GM21619 (cell line): ENCODE data around the gene NRTN.
"Not testable (repeated sequence)": the region's sequence is repeated elsewhere in the genome, so short reads cannot be mapped to it uniquely, and the experiment has no call there.

ENCODE experiments used
- ATAC-seq: cut with Tn5 transposase; IDR thresholded peaks from one replicate; pipeline ENCODE4 v1.9.1; 2021; ENCODE audit not compliant: unreplicated experiment

Gene NRTN, protein sequence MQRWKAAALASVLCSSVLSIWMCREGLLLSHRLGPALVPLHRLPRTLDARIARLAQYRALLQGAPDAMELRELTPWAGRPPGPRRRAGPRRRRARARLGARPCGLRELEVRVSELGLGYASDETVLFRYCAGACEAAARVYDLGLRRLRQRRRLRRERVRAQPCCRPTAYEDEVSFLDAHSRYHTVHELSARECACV

DNA sequence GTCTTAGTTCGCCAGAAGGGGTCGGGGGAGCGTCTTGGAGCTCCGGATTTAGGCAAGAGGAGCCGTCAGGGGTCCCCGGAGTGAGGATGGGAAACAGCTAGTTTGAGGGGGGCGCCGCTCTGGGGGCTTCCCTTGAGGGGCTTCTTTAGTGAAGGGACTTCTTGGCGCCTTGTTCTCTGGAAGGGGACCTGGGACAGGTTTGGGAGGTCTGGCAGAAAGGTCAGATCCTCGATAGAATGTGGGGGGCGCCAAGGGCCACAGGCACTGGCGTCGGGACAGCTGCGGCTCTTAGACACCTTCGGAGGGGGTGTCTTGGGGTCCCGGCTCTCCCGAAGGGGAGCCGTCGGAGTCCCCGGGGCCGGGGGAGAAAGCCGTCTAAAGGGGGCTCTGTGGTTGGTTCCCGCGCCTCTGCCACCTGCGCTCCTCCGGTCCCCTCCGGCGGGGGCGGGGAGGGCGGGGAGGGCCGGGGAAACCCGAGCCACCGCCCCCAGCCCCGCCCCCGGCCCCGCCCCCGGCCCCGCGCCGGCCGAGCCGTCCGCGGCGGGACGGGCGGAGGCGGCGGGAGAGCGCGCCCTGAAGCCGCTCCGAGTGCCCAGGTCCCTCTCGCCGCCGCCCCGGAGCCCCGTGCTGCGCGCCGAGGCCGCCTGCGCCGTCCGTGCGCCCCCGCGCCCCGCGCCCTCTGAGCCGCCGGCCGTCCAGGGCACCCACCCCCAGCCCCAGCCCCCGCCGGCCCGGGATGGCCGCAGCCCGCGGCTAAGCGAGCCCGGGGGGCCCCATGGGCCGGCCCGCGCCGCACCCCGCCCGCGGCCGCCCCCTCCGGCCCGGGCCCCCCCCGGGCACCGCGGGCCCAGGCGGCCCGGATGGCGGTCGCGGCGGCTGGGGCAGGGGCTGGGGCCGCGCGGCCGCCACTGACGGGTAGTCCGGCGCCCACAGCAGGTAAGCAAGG is at the start of gene NRTN:
NRTN (plus strand) TSS at position 552 of the 946 bp plus-strand sequence. CDS start 19,099 bp downstream, outside the sequence.
- no peak for ATAC-seq

DNA sequence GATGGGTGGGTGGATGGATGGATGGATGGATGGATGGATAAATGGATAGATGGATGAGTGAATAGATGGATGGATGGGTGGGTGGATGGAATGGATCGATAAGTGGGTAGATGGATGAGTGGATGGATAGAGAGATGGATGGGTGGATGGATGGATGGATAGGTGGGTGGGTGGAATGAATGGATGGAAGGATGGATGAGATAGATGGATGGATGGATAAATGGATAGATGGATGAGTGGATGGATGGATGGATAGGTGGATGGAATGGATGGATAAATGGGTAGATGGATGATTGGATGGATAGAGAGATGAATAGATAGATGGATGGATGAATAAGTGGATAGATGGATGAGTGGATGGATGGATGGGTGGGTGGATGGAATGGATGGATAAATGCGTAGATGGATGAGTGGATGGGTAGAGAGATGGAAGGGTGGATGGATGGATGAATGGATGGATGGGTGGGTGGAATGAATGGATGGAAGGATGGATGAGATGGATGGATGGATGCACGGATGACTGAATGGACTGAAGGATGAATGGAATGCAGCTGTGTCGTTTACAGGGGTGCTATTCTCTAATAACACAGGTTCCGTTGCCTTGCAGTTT is 42.2 kb upstream of the NRTN start:
- no peak for ATAC-seq

- ATAC-seq, result no peak
These were observed 39.6 kb upstream of the NRTN start for GRCh38 chr19:5765220-5765619.

GRCh38 chr19:5767949-5768348 is 36.9 kb upstream of the NRTN start:
- no peak for ATAC-seq

DNA sequence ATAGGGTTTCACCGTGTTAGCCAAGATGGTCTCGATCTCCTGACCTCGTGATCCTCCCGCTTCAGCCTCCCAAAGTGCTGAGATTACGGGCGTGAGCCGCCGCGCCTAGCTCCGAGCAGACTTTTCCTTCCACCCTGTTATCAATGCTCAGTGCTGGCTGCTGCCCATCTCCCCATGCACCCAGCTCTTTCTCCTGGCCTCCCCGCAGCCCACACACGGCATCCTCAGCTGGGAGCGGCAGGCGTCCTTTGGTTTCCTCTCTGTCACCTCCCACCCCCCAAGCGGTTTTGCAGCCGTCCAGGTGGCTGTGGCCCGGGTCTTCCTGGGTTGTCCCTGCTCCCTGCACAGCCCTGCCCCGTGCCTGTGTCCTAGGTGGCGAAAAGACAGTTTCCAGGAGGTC is 32.5 kb upstream of the NRTN start:
- no peak for ATAC-seq

- no peak for ATAC-seq
These were observed 31.6 kb upstream of the NRTN start for GRCh38 chr19:5773276-5773675.

DNA sequence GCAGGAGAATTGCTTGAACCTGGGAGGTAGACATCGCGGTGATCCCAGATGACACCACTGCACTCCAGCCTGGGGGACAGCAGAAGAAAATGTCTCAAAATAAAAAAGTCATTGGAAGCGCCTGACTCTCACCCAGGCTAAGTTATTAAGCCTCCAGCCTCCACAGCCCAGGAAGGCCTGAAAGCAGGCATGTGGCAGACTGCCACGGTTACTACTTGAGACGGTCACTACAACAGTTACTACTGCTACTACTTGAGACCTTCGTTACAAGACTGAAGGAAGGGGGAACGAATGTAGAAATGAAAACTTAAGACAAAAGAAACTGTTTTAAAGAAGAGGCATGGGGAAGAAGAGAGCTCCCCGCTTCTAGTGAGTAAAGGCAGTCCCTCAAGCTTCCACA is 29.9 kb upstream of the NRTN start:
- ATAC-seq, result no peak

GRCh38 chr19:5775668-5776309 is 29.1 kb upstream of the NRTN start:
- no peak for ATAC-seq

GRCh38 chr19:5778402-5778801 is 26.5 kb upstream of the NRTN start:
- ATAC-seq, result no peak

GRCh38 chr19:5780916-5781315 is 24.0 kb upstream of the NRTN start:
- ATAC-seq, result not testable (repeated sequence)

DNA sequence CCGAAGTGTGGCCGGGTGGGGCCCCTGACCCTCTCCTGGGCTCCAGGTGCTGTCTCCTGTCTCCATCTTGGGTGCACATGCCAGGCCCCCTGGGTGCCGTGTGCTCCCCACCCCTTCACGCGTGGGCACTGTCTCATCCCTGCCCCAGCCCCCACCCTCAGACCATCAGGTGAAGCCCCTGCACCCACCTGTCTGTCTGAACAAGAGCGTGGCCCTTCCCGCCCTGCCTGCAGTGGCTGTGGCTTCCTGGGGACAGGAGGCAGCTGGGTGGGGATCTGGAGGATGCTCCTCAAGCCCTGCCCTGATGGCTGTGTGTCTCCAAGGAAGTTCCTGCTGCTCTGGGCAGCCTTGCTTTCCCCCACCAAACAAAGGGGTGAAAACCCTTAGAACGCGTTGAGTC is 22.5 kb upstream of the NRTN start:
- no peak for ATAC-seq

DNA sequence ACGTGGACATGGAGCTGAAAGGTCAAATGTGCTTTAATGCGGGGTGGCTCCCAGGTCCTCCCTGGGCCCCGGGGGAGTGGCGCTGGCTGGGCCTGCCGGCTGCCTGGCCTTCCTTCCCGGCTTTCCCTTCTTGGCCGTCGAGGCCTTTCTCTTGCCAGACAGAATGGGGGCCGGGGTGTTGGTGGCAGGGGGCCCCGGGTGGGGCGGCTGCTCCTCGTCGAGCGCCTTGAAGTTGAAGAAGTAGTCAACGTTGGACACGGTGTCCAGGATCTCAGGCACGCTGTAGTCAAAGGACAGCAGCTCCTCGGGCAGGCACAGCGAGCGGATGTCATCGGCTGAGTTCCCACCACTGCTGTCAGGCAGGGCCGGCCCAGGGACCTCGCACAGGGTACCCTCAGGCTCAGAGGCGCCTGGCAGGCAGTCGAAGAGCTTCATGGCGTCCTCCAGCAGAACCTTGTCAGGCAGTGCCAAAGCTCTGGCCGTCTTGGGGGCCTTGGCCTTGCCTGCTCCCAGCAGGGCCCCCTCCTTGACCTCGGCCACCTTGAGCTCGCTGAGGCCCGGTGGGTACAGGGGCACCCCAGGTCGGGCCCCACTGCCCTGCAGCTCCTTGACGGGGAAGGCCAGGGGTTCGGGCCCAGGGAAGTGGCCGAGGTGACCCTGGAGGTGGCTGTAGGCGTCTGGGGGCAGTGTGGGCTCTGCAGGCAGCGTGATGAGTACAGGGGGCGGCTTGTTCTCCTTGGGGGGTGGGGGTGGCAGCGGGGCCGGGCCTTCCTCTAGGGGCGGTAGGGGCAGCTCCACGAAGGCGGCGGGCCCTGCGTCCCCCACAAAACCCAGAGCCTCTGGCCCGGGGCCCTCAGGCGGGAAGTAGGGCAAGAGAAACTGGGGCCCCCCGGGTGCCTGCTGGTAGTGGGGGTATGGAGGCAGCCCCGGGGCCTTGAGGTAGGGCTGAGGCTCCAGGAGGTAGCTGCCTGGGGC is 21.6 kb upstream of the NRTN start:
- no peak for ATAC-seq

GRCh38 chr19:5784581-5785147 is 20.2 kb upstream of the NRTN start, which contains the start of gene PRR22:
PRR22 (minus strand) TSS chr19:5784746; CDS start chr19:5784660, 86 bp downstream.
- ATAC-seq, result no peak

GRCh38 chr19:5785423-5785822 is 19.4 kb upstream of the NRTN start:
- no peak for ATAC-seq

- ATAC-seq, result no peak
These were observed 18.1 kb upstream of the NRTN start for GRCh38 chr19:5786593-5787408.

- no peak for ATAC-seq
These were observed 17.3 kb upstream of the NRTN start for GRCh38 chr19:5787409-5788182.

DNA sequence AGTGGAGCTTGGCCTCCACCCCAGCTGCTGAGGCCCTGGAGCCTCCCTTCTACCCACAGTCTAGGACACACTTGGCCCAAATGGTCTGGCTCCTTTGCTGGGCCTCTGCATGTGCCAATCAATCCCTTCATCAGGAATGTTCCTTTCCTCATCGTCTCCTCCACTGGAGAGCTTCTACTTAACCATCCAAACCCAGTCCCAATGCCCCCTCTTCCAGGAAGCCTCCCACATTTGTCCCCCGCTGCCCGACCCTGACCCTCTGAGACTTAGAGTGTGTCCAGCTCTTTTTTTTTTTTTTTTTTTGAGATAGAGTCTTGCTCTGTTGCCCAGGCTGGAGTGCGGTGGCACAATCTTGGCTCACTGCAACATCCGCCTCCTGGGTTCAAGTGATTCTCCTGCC is 16.4 kb upstream of the NRTN start:
- no peak for ATAC-seq

DNA sequence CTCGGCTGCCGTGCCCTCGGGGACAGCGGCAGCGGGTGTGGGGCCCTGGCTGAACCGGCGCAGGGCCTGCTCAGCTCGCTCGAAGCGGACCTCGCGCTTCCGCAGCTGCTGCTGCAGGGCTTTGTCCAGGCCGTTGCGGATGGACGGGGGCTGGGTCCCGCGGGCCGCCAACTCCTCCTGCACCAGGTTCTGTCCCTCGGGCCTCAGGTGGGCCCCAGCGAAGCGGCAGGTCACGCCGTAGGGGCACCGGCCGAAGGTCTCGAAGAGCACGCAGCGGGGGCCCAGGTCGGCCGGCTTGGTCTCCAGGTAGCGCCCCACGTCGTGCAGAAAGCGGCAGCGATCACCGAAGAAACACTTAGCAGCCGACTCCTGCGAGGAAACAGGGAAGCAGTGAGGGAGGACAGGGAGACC is 15.5 kb upstream of the NRTN start:
- ATAC-seq, result no peak
